Measurements from ENCODE around the gene DOK7. TPM values are rescaled to one million over a fixed set of nuclear protein-coding genes. Genes with fewer than 3 reads are reported as not detected.
A peak's percentile ranks its signal among the peaks of the same experiment; 100 is the strongest.
"Not testable (repeated sequence)": the region's sequence is repeated elsewhere in the genome, so short reads cannot be mapped to it uniquely, and the experiment has no call there.

DOK7 gene
- total and polyA plus RNA-seq, 7 donors, result 0.85 to 1.9 (median 1.2) TPM; not detected in 4

GRCh38 chr4:3531318-3531878 lies 68.3 kb downstream of the DOK7 start:
- H3K4me3 ChIP-seq, result peak overlapping the region; percentile 67 to 97 (median 85)
- intact Hi-C loops (cut with DNase I), result loop anchor here (10.0 kb wide), 1 partner anchor 423 kb away; no protein-coding TSS in a partner anchor
- no peaks in the 10 kb centered on the region for H3K27me3 ChIP-seq
- peaks cover 0 to 35% (median 29%) of the 10 kb centered on the region in 4 donors for H3K4me1 ChIP-seq
- WGBS, 2 donors, result 5 to 19% methylated on average over 17 of the region's 17 CpGs
- peak overlapping the region in 2 of 4 donors; percentile 74 to 77 for H3K27ac ChIP-seq
- TF ChIP-seq POLR2A (IDR thresholded peaks at IDR 0.05), result no peak
- TF ChIP-seq POLR2AphosphoS5 (IDR thresholded peaks at IDR 0.05), result no peak
- no peak for TF ChIP-seq CTCF (IDR thresholded peaks at IDR 0.05)
- TF ChIP-seq EP300 (IDR thresholded peaks at IDR 0.05), result no peak
- H3K9me3 ChIP-seq, result no peaks in the 10 kb centered on the region
- no peak for DNase-seq
- H3K36me3 ChIP-seq, result peaks cover 0 to 5% (median 2%) of the 10 kb centered on the region in 4 donors

GRCh38 chr4:3531879-3532750 lies 69.0 kb downstream of the DOK7 start, which contains the start of gene LRPAP1:
LRPAP1 (minus strand) TSS chr4:3532422; CDS start chr4:3532412, 10 bp downstream.
- intact Hi-C loops (cut with DNase I), result loop anchor here (2.0 to 10.0 kb wide), 2 partner anchors 239 to 423 kb away; partner anchors contain the start of gene RGS12
- H3K9me3 ChIP-seq, result no peaks in the 10 kb centered on the region
- H3K36me3 ChIP-seq, result peaks cover 0 to 5% (median 2%) of the 10 kb centered on the region in 4 donors
- H3K4me1 ChIP-seq, result peaks cover 0 to 35% (median 29%) of the 10 kb centered on the region in 4 donors
- peak within 1 kb of the TSS; percentile 70 to 83 (median 76) for H3K27ac ChIP-seq
- peak within 1 kb of the TSS; percentile 67 to 97 (median 85) for H3K4me3 ChIP-seq
- 1% methylated on average over 84 of the region's 84 CpGs for WGBS, 2 donors
- no peaks in the 10 kb centered on the region for H3K27me3 ChIP-seq
- TF ChIP-seq EP300 (IDR thresholded peaks at IDR 0.05), result no peak
- TF ChIP-seq POLR2AphosphoS5 (IDR thresholded peaks at IDR 0.05), result peak; percentile 87 to 97 (median 96)
- peak; percentile 89 to 90 for TF ChIP-seq POLR2A (IDR thresholded peaks at IDR 0.05)
- TF ChIP-seq CTCF (IDR thresholded peaks at IDR 0.05), result no peak
- peak; percentile 95 for DNase-seq

GRCh38 chr4:3532751-3533422 lies 69.8 kb downstream of the DOK7 start:
- no peak for DNase-seq
- H3K4me1 ChIP-seq, result peaks cover 0 to 35% (median 29%) of the 10 kb centered on the region in 4 donors
- peaks cover 0 to 5% (median 2%) of the 10 kb centered on the region in 4 donors for H3K36me3 ChIP-seq
- peak overlapping the region; percentile 67 to 97 (median 85) for H3K4me3 ChIP-seq
- WGBS, 2 donors, result 14 to 18% methylated on average over 42 of the region's 42 CpGs
- no peak for TF ChIP-seq EP300 (IDR thresholded peaks at IDR 0.05)
- TF ChIP-seq CTCF (IDR thresholded peaks at IDR 0.05), result no peak
- no peak for TF ChIP-seq POLR2AphosphoS5 (IDR thresholded peaks at IDR 0.05)
- no peak for TF ChIP-seq POLR2A (IDR thresholded peaks at IDR 0.05)
- no peaks in the 10 kb centered on the region for H3K9me3 ChIP-seq
- peak overlapping the region; percentile 70 to 83 (median 76) for H3K27ac ChIP-seq
- intact Hi-C loops (cut with DNase I), result loop anchor here (2.0 to 10.0 kb wide), 2 partner anchors 240 to 422 kb away; partner anchors contain the start of gene RGS12
- H3K27me3 ChIP-seq, result no peaks in the 10 kb centered on the region

GRCh38 chr4:3533423-3533820 lies 70.3 kb downstream of the DOK7 start:
- WGBS, 2 donors, result 96% methylated on average over 7 of the region's 7 CpGs
- TF ChIP-seq CTCF (IDR thresholded peaks at IDR 0.05), result no peak
- TF ChIP-seq POLR2AphosphoS5 (IDR thresholded peaks at IDR 0.05), result no peak
- TF ChIP-seq EP300 (IDR thresholded peaks at IDR 0.05), result no peak
- no peak for TF ChIP-seq POLR2A (IDR thresholded peaks at IDR 0.05)
- H3K4me3 ChIP-seq, result no peak overlapping the region
- H3K9me3 ChIP-seq, result no peaks in the 10 kb centered on the region
- peaks cover 0 to 5% (median 1%) of the 10 kb centered on the region in 4 donors for H3K36me3 ChIP-seq
- peaks cover 0 to 34% (median 29%) of the 10 kb centered on the region in 4 donors for H3K4me1 ChIP-seq
- no peak overlapping the region for H3K27ac ChIP-seq
- intact Hi-C loops (cut with DNase I), result loop anchor here (2.0 to 10.0 kb wide), 2 partner anchors 241 to 421 kb away; partner anchors contain the start of gene RGS12
- peak; percentile 55 for DNase-seq
- no peaks in the 10 kb centered on the region for H3K27me3 ChIP-seq

- intact Hi-C loops (cut with DNase I), result loop anchor here (10.0 kb wide), 1 partner anchor 419 kb away; no protein-coding TSS in a partner anchor
- WGBS, 2 donors, result 87 to 90% methylated on average over 10 of the region's 10 CpGs
- H3K9me3 ChIP-seq, DNase-seq, H3K36me3 ChIP-seq, H3K4me3 ChIP-seq, H3K27me3 ChIP-seq, H3K27ac ChIP-seq: not testable (repeated sequence)
- peaks cover 0 to 17% (median 14%) of the 10 kb centered on the region in 4 donors for H3K4me1 ChIP-seq
Observed at GRCh38 chr4:3535812-3536211, 72.7 kb downstream of the DOK7 start.

GRCh38 chr4:3538906-3539305 lies 75.8 kb downstream of the DOK7 start:
- H3K27ac ChIP-seq, H3K27me3 ChIP-seq, H3K4me1 ChIP-seq, DNase-seq, H3K36me3 ChIP-seq, H3K9me3 ChIP-seq, H3K4me3 ChIP-seq: not testable (repeated sequence)
- intact Hi-C loops (cut with DNase I), result loop anchor here (10.0 kb wide), 1 partner anchor 416 kb away; no protein-coding TSS in a partner anchor
- WGBS, 2 donors, result 96 to 97% methylated on average over 23 of the region's 23 CpGs

- H3K4me3 ChIP-seq; H3K9me3 ChIP-seq; H3K27me3 ChIP-seq; intact Hi-C loops (cut with DNase I); DNase-seq; H3K4me1 ChIP-seq; H3K36me3 ChIP-seq; H3K27ac ChIP-seq: not testable (repeated sequence)
- WGBS, 2 donors, result 73 to 84% methylated on average over 8 of the region's 8 CpGs
Observed at GRCh38 chr4:3543415-3543814, 80.3 kb downstream of the DOK7 start.

All from sigmoid colon (tissue), 7 donors.